ENCODE results near the gene LEAP2.

GRCh38 chr5:132824426-132824825 lies 49.0 kb upstream of the LEAP2 start:
- no peak for TF ChIP-seq CTCF (IDR thresholded peaks at IDR 0.05)
- no peak for TF ChIP-seq POLR2A (IDR thresholded peaks at IDR 0.05)
- TF ChIP-seq POLR2AphosphoS5 (IDR thresholded peaks at IDR 0.05; ENCODE audit: insufficient read depth in 1 of 2, low read depth in 1 of 2), result no peak

Data from vagina (tissue), 2 donors.